Mononuclear cell (primary cell): ENCODE measurements around the gene REN. TPM values are rescaled to one million over a fixed set of nuclear protein-coding genes. Genes with fewer than 3 reads are reported as not detected.

ENCODE experiments used
- H3K27me3 ChIP-seq: 2 replicates; pipeline ENCODE4 v1.6.0; 2011; ENCODE audit warnings: low read length, control low read depth; ENCODE audit not compliant: insufficient read depth
- H3K4me1 ChIP-seq: 2 replicates; pipeline ENCODE4 v1.5.1; 2011; ENCODE audit warnings: mild to moderate bottlenecking, low read length, control low read depth; ENCODE audit not compliant: insufficient read depth
- H3K4me3 ChIP-seq: 2 replicates; pipeline ENCODE4 v1.5.1; 2011; ENCODE audit warnings: mild to moderate bottlenecking, low read length, moderate library complexity
- H3K9me3 ChIP-seq: 2 replicates; pipeline ENCODE4 v1.5.1; 2011; ENCODE audit warnings: low read depth, mild to moderate bottlenecking, control low read depth, low read length
- total RNA-seq: library from RNA; depleted of rRNA; stranded (reverse); fragments of >200 nt; gene quantifications from one replicate; pipeline ENCODE4 v1.2.3, GENCODE V29; 2012

Gene REN
- total RNA-seq, 1 donor: not detected

- H3K9me3 ChIP-seq: no peaks in the 10 kb centered on the region
- H3K4me3 ChIP-seq: peak within 1 kb of the TSS; percentile 44
- H3K27me3 ChIP-seq: peaks cover 14% of the 10 kb centered on the region
- peaks cover 7% of the 10 kb centered on the region for H3K4me1 ChIP-seq
Measured at GRCh38 chr1:204151552-204152309, 14.4 kb downstream of the REN start, which contains the start of gene ETNK2. ETNK2 (minus strand) TSS chr1:204152044; CDS start chr1:204151852, 192 bp downstream.

GRCh38 chr1:204150702-204151551 is 15.2 kb downstream of the REN start:
- Histone ChIP-seq H3K27me3 (peaks cover 14% of the 10 kb centered on the region), H3K4me1 (peaks cover 7% of the 10 kb centered on the region), H3K9me3 (no peaks in the 10 kb centered on the region), H3K4me3 (peak overlapping the region; percentile 44)

- peaks cover 7% of the 10 kb centered on the region for H3K4me1 ChIP-seq
- peaks cover 14% of the 10 kb centered on the region for H3K27me3 ChIP-seq
- no peaks in the 10 kb centered on the region for H3K9me3 ChIP-seq
- H3K4me3 ChIP-seq: no peak overlapping the region
Measured at GRCh38 chr1:204149635-204150565, 16.2 kb downstream of the REN start.

- Histone ChIP-seq H3K27me3 (peaks cover 14% of the 10 kb centered on the region), H3K4me3 (no peak overlapping the region), H3K4me1 (peaks cover 7% of the 10 kb centered on the region), H3K9me3 (no peaks in the 10 kb centered on the region)
Measured at GRCh38 chr1:204149107-204149506, 17.0 kb downstream of the REN start.

- Histone ChIP-seq H3K4me1 (peaks cover 6% of the 10 kb centered on the region), H3K4me3 (no peak overlapping the region), H3K9me3 (no peaks in the 10 kb centered on the region), H3K27me3 (peaks cover 10% of the 10 kb centered on the region)
Measured at GRCh38 chr1:204147406-204148383, 18.4 kb downstream of the REN start.

GRCh38 chr1:204146965-204147364 is 19.2 kb downstream of the REN start:
- H3K4me3 ChIP-seq: no peak overlapping the region
- peaks cover 6% of the 10 kb centered on the region for H3K27me3 ChIP-seq
- H3K9me3 ChIP-seq: no peaks in the 10 kb centered on the region
- no peaks in the 10 kb centered on the region for H3K4me1 ChIP-seq

- Histone ChIP-seq H3K9me3 (no peaks in the 10 kb centered on the region), H3K27me3 (peaks cover 4% of the 10 kb centered on the region), H3K4me3 (no peak overlapping the region)
Measured at GRCh38 chr1:204146309-204146708, 19.8 kb downstream of the REN start.

GRCh38 chr1:204145033-204145504 is 21.1 kb downstream of the REN start:
- Histone ChIP-seq H3K9me3 (no peaks in the 10 kb centered on the region), H3K27me3 (no peaks in the 10 kb centered on the region), H3K4me1 (no peaks in the 10 kb centered on the region), H3K4me3 (no peak overlapping the region)

More at GRCh38 chr1:204146309-204146708, 19.8 kb downstream of the REN start:
- no peaks in the 10 kb centered on the region for H3K4me1 ChIP-seq

GRCh38 chr1:204143276-204144041 is 22.7 kb downstream of the REN start:
- H3K4me1 ChIP-seq: no peaks in the 10 kb centered on the region

DNA sequence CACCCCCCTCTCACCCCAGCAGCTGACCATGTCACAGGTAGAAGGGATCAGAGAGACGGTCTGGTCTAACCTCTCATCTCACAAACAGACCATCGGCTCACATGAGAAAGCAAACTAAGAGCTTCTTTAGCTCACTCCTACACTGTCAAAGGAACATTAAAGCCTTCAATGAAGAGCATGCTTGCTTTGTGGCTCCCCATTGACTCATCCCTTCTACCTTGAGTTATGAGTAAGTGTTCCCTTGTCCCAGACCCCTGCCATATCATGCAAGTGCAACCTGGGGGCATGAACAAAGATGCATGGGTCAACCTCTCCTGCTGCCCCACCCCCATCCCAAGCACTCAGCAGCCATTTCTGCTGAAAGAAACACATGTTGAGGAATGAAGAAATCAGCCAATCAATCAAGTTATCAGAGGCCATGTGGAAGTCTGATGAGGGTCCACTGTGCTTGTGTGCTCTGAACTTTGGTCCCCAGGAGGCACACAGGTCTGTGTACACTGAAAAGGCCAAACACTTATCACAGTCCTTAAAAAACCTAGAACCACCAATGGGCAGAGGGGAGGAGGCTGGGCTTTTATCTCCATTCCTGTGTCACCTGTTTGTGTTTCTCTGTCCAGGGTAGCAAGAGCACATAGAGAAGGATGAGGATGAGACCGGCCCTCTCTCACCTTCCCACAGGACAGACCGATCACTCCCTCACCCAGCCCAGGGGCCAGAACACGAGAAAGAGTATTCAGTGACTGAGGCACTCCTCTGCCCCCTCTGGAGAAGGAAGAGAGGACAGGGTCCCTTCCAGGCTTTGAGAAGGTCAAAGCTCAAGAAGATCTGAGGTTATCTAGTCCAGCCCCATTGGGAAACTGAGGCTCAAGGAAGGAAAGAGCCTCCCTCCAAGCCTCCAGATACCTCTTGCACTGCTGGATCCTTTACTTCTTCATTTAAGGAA is 23.8 kb downstream of the REN start:
- Histone ChIP-seq H3K9me3 (no peaks in the 10 kb centered on the region), H3K4me3 (no peak overlapping the region), H3K27me3 (no peaks in the 10 kb centered on the region), H3K4me1 (no peaks in the 10 kb centered on the region)

More at GRCh38 chr1:204143276-204144041, 22.7 kb downstream of the REN start:
- H3K4me3 ChIP-seq: no peak overlapping the region
- no peaks in the 10 kb centered on the region for H3K9me3 ChIP-seq
- no peaks in the 10 kb centered on the region for H3K27me3 ChIP-seq

DNA sequence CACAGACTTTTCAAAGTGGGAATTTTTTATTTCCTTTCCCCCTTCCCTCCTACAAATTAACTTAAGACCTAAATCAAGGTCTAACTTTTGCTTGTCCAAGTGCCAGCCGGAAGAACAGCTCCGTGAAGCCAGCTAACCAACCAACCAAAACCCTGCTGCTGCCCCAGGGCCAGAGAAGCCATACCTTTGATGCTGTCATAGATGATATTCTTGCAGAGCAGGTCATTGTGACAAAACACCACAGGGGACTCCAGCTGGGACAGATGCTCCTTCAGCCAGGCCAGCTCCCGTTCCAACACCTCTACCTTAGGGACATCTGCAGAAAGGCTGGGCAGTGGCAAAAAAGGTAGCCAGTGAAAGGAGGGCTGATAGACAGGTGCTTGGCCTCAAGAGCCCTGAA is 25.0 kb downstream of the REN start:
- Histone ChIP-seq H3K9me3 (no peaks in the 10 kb centered on the region), H3K4me3 (no peak overlapping the region), H3K4me1 (no peaks in the 10 kb centered on the region), H3K27me3 (no peaks in the 10 kb centered on the region)

DNA sequence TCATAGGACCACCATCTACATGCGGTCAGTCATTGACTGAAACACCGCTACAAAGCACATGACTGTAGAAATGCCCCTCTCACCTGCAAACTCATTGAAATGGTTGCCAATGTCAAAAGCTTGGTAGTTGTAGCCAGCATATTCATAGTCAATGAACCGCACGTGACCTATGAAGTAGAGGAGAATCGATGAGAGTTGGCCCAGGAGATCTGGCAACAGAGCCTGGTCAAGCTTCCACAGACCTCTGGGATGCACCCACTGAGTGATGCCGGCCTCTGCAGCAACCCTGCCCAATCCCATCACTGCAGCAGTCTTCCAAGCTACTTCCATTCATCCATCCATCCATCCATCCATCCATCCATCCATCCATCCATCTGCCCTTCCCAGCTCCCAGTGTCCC is 26.2 kb downstream of the REN start:
- Histone ChIP-seq H3K9me3 (no peaks in the 10 kb centered on the region), H3K27me3 (no peaks in the 10 kb centered on the region), H3K4me3 (no peak overlapping the region), H3K4me1 (no peaks in the 10 kb centered on the region)
